Measurements from ENCODE around the gene BICC1.

- TF ChIP-seq EZH2 (IDR thresholded peaks at IDR 0.05; ENCODE audit: low read length) (no peak), CTCF (optimal IDR thresholded peaks at IDR 0.05 in 1 of 3, IDR thresholded peaks at IDR 0.05 in 1 of 3, conservative IDR thresholded peaks at IDR 0.05 in 1 of 3; ENCODE audit: extremely low read depth in 1 of 3, insufficient read depth in 2 of 3, low read length in 3 of 3) (no peak)
Observed at GRCh38 chr10:58477902-58478301, 34.8 kb upstream of the BICC1 start.

Data from keratinocyte (primary cell).